ENCODE results near the gene ATP9A.
"Not testable (repeated sequence)": the region's sequence is repeated elsewhere in the genome, so short reads cannot be mapped to it uniquely, and the experiment has no call there.

The ATP9A gene

GRCh38 chr20:51796340-51796739 is 28.1 kb upstream of the ATP9A start:
- DNase-seq (ENCODE audit: low spot score), result no peak

DNA sequence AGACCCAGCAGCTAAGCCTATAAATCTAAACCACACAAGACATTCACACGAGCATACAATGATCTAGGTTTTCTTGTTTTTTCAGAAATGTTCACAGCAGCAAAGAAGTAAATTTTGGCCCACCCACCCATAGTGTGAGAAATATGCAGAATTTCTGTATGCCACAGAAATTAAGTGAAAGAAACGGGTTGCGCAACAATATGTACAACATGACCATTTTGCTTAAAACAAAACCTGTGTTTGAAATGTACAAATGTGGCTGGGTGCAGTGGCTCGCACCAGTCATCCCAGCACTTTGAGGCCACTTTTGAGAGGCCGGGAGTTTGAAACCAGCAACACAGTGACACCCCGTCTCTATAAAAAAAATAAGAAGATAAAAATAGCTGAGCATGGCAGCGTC is 24.8 kb upstream of the ATP9A start:
- no peak for DNase-seq (ENCODE audit: low spot score)

- DNase-seq (ENCODE audit: low spot score), result no peak
Measured at GRCh38 chr20:51791626-51792025, 23.4 kb upstream of the ATP9A start.

DNA sequence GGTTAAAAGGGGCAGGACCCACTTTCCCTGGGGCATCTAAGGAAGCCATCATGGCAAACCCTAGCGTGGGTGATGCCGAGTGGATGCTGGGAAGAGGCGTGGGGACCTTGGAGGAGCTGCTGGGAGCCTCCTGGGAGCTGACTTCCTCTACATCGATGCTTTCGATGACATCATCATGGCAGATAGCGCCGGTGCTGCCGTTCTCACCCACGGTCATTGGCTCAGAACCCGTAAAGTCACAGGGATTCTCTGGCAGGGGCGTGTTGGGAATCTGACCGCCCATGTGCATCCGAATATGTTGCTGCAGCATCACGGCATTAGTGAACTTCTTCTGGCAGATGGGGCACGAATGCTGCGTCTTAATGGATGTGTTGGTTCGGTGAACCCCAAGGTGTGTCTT is 22.1 kb upstream of the ATP9A start:
- DNase-seq (ENCODE audit: low spot score), result no peak

- DNase-seq (ENCODE audit: low spot score), result no peak
Measured at GRCh38 chr20:51789434-51789833, 21.2 kb upstream of the ATP9A start.

- DNase-seq (ENCODE audit: low spot score), result no peak
Measured at GRCh38 chr20:51788822-51789221, 20.6 kb upstream of the ATP9A start.

- DNase-seq (ENCODE audit: low spot score), result no peak
Measured at GRCh38 chr20:51784299-51784698, 16.1 kb upstream of the ATP9A start.

GRCh38 chr20:51778229-51778759 is 10.1 kb upstream of the ATP9A start:
- not testable (repeated sequence) for DNase-seq (ENCODE audit: low spot score)

DNA sequence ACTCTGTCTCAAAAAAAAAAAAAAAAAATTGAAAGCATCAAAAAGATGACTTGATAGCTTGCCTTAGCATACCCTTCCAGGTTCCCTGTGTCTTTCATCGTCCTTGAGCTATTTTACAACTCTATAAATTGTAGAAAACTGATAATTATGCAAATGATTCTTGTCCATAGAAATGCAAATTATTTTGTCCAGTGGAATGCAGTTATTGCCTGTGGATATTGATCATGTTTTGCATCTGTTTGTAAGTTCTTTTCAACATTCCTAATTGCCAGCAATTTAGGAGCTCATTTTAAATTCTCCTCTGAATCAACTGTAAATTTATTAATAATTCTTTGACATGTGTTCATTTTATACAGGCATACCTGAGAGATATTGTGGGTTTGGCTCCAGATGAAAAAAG is 7.1 kb upstream of the ATP9A start:
- DNase-seq (ENCODE audit: low spot score), result no peak

GRCh38 chr20:51772236-51772635 is 4.0 kb upstream of the ATP9A start:
- DNase-seq (ENCODE audit: low spot score), result no peak

DNA sequence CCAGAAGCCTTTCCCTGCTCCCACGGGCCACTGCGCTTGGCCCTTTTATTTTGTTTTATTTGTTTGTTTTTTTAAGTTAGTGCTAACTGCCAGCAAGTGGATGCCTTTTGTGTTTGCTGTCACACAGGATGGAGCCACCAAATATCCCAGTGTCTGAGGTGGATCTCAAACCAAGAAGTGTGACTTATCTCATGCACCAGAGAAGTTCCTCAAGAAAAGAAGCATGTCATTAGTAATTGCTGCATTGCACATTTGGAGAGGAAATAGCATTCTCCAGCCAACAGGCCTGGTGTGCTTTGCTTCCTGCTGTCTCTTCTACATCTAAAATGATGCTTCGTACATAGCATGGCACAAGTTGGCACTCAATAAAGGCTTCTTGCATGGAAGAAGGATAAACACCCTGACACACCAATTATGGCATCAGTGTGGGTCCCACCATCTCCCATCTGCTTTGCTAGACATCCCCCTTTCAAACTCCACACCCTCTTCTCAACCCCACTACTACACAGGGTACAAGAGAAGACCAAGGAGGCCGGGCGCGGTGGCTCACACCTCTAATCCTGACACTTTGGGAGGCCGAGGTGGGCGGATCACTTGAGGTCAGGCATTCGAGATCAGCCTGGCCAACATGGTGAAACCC is 1.9 kb upstream of the ATP9A start:
- DNase-seq (ENCODE audit: low spot score), result no peak

DNA sequence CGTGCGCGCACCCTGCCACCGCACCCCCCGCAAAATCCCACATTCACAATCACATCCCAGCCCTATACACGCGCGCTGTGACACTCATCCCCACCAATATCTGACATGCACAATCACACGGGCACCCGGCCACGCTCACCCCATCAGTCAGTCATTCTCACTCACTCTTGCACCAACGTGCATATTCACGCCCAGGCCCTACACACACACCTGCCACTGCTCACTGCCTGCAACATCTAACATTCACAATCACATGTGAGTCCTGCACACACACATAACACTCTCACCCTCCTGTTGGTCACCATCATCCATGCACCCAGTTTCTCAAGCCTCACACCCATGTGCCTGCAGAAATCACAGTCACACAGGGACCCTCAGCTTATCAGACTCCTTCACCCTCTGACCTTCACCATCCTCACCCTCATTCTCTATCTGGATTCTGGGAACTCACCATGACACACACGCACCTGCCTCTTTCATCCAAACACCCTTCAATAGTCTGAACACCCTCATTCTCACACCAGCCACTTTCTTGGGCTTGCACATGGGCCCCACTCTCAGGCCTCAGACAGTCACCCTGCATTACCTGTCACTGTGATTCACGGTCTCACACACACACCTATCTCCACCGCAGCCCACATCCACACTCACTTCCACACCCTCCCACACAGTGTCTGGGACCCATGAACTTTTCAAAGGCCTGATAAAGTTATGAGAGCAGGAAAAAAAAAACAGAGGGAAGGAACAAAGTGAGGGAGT is 748 bp upstream of the ATP9A start:
- no peak for DNase-seq (ENCODE audit: low spot score)

DNA sequence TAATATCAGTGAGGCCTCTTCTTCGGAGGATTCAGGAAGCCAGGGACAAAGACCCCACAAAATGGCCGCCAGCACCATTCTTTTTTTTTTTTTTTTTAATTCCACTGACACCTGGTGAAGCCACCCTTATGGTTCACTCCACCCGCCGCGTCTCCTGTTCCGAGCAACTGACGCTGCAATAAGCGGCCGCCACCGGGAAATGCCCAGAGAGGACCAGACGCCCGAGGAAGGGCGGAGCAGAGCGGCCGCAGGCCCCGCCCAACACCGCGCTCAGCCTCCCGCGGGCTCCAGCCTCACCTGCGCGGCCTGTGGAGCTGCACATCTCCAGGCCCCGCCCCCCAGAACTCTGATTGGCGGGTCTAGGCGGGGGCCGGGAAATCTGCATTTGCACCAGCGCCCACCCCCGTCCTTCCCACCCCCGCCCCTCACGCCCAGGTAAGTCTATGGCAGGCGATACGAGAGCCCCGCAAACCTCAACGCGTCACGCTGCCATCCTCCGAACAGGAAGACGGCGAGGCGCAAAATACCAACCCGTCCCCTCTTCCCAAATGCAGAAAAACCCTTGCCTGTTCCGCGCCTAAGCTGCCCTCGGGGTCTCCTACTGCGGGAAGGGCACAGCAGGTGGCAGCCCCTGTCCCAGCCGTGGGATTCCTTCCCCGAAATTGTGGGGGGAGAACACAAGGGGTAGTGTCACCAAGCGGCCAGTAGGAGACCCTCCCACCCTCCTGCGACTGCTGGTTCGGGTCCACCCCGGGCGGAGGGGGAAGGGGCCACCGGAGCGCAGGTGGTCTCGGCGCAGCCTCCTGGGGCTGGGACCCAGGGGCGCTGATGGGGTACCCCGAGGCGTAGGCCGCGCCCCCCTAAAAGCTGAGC is 960 bp downstream of the ATP9A start:
- peak; percentile 34 for DNase-seq (ENCODE audit: low spot score)

DNA sequence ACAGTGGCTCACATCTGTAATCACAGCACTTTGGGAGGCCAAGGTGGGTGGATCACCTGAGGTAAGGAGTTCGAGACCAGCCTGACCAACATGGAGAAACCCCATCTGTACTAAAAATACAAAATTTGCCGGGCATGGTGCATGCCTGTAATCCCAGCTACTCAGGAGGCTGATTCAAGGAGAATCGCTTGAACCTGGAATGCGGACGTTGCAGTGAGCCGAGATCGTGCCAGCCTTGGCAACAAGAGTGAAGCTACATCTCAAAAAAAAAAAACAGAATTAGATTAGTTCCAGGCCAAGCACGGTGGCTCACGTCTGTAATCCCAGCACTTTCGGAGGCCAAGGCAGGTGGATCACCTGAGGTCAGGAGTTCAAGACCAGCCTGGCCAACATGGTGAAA is 2.8 kb downstream of the ATP9A start:
- DNase-seq (ENCODE audit: low spot score), result not testable (repeated sequence)

DNA sequence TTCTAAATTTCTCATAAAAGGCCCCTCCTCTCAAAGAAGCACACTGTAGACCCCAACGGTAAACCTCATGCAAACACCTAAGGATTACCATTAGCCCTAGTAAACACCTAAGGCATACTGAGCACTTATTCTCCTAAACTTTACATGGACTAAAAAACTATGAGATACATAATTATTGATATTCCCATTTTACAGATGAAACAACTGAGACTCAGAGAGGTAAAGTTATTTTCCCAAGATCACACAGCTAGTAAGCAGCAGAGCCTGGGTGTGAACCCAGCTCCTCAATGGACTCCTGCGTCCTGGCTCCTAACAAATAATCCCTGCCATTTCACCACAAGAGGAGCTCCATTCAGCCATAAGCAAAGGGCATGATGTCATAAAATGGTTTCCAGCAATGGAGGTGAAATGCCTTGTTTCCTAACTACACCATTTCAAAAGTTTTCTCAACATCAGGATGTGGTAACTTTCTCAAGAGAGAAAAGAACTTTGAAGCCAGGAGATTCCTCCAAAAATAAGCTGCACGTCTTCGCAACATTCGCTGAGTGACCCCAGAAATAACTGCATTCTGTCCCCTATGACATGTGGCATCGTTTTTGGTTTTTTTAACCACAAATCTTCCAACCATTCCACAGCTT is 4.1 kb downstream of the ATP9A start:
- DNase-seq (ENCODE audit: low spot score), result no peak

GRCh38 chr20:51760905-51761546 is 7.2 kb downstream of the ATP9A start:
- DNase-seq (ENCODE audit: low spot score), result no peak

GRCh38 chr20:51759769-51760510 is 8.2 kb downstream of the ATP9A start:
- DNase-seq (ENCODE audit: low spot score), result no peak

- DNase-seq (ENCODE audit: low spot score), result no peak
Measured at GRCh38 chr20:51758978-51759544, 9.1 kb downstream of the ATP9A start.

- no peak for DNase-seq (ENCODE audit: low spot score)
Measured at GRCh38 chr20:51757226-51757625, 11.0 kb downstream of the ATP9A start.

DNA sequence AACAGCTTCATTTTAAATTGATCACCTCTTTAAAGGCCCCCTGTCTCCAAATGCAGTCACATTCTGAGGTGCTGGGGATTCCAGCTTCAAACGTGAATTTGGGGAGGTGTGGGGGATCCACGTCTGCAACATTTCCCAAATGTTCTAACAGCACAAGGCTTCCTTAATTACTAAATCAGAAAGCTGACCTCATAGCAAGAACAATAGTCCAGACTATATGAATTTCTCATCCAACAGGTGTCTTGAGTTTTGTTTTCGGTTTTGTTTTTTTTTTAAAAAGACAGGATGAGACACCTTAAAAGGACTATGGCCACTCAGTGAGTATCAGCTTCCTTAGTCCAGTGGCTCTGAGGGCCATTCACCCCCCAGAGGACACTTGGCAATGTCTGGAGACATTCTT is 11.5 kb downstream of the ATP9A start:
- no peak for DNase-seq (ENCODE audit: low spot score)

DNA sequence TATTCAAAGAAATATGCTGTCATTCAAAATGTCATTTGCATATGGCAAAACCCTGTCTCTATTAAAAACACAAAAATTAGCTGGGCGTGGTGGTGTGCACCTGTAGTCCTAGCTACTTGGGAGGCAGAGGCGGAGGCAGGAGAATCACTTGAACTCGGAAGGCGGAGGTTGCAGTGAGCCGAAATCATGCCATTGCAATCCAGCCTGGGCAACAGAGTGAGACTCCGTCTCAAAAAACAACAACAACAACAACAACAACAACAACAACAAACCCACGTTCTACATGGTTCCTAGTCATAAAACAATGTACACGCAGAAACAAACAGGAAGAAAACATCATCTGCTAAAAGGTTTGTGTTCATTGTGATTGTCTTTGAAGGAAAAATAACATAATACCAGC is 15.0 kb downstream of the ATP9A start:
- not testable (repeated sequence) for DNase-seq (ENCODE audit: low spot score)
